Stimulated activated naive B cell treated with anti-CD40 and anti-IgM and Interleukin-4, amounts not matched to agents 10 μg/mL and 1 μg/mL and 100 μg/mL, for 72 hours (primary cell): ENCODE data around the gene ARHGAP19.

Source experiments
- ATAC-seq, 2 donors: fragments of 150-1000 bp; cut with Tn5 transposase; replicated peaks; 2 replicates each; pipeline ENCODE4 v1.10.0; 2021; ENCODE audit warnings: moderate library complexity in 1 of 2
- DNase-seq: peaks from one replicate; pipeline ENCODE4 v3.0.0; 2021
- H3K27ac Mint-ChIP-seq: one replicate; pipeline ENCODE4 v1.8.0; 2022; ENCODE audit warnings: mild to moderate bottlenecking, mixed read lengths
- H3K27me3 Mint-ChIP-seq, 2 donors: one replicate each; pipeline ENCODE4 v1.8.0; 2022; ENCODE audit warnings: mixed read lengths in 2 of 2
- H3K36me3 Mint-ChIP-seq, 2 donors: one replicate each; pipeline ENCODE4 v1.8.0; 2022; ENCODE audit warnings: mixed read lengths in 2 of 2, mild to moderate bottlenecking in 1 of 2
- H3K4me1 Mint-ChIP-seq, 2 donors: one replicate each; pipeline ENCODE4 v1.8.0; 2022; ENCODE audit warnings: mixed read lengths in 2 of 2, mild to moderate bottlenecking in 1 of 2
- H3K4me3 Mint-ChIP-seq, 2 donors: one replicate each; pipeline ENCODE4 v1.8.0; 2022; ENCODE audit warnings: mild to moderate bottlenecking in 2 of 2, mixed read lengths in 2 of 2, moderate library complexity in 1 of 2
- H3K9me3 Mint-ChIP-seq, 2 donors: one replicate each; pipeline ENCODE4 v1.8.0; 2022; ENCODE audit warnings: mixed read lengths in 2 of 2, mild to moderate bottlenecking in 1 of 2

Gene ARHGAP19

DNA sequence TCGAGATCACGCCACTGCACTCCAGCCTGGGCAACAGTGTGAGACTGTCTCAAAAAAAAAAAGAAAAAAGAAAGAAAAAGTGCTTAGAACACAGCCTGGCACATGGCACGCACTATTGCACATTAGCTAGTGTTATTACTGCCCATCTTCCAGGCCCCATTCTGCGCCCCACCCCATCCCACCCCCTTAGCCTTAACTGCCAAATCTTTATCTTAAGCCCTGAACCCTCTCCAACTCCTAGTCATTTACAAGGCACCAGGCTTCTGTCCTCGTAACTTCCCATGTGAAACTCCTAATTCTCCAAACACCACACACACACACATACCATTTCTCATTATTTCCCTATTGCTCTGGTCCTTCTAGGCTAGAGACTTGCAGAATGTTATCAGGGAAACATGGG is 37.3 kb upstream of the ARHGAP19 start:
- no peak for ATAC-seq
- Mint-ChIP-seq H3K4me1 (peaks cover 27 to 64% of the 10 kb centered on the region in 2 donors), H3K36me3 (peaks cover 7 to 24% of the 10 kb centered on the region in 2 donors), H3K9me3 (no peaks in the 10 kb centered on the region), H3K27ac (no peak overlapping the region), H3K27me3 (no peaks in the 10 kb centered on the region), H3K4me3 (no peak overlapping the region)
- no peak for DNase-seq

DNA sequence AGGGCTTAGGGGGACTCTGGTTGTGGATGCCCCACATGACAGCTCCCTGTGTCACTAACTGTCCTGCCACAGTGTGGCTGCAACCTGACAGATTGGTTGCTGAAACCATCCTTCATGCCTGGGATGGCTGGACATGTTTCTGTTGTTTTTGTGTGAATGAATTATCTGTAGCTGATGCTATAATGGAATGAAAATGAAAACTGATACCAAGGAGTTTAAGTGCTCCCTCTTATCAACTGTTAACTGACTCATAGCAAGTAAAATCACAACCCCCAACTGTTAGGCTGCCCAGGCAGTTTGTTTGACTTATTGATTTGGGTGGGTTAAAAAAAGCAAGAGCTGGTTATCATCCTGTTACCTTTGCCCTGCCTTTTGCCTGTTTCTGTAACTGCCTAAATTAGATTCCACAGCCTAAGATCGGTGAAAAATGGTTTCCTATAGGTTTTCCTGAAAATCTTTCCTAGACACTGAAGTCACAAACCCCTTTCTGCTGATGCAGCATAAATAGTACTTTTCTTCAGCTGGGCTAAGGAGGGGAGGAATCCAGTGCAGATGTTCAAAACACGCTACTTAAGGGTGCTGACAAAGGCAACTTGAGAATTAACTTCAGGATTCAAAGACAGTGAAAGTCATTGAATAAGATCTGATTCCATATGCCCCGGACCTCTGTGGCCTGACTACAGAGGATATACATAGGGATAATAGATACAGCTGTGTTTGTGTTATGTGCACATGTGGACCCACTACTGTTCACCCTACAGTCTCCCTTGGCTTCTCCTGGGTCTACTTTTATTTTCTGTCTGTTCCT is 36.4 kb upstream of the ARHGAP19 start:
- no peak for ATAC-seq
- peaks cover 7 to 24% of the 10 kb centered on the region in 2 donors for H3K36me3 Mint-ChIP-seq
- DNase-seq: no peak
- no peaks in the 10 kb centered on the region for H3K27me3 Mint-ChIP-seq
- H3K4me1 Mint-ChIP-seq: peaks cover 27 to 64% of the 10 kb centered on the region in 2 donors
- no peak overlapping the region for H3K4me3 Mint-ChIP-seq
- H3K9me3 Mint-ChIP-seq: no peaks in the 10 kb centered on the region
- H3K27ac Mint-ChIP-seq: peak overlapping the region; percentile 87

DNA sequence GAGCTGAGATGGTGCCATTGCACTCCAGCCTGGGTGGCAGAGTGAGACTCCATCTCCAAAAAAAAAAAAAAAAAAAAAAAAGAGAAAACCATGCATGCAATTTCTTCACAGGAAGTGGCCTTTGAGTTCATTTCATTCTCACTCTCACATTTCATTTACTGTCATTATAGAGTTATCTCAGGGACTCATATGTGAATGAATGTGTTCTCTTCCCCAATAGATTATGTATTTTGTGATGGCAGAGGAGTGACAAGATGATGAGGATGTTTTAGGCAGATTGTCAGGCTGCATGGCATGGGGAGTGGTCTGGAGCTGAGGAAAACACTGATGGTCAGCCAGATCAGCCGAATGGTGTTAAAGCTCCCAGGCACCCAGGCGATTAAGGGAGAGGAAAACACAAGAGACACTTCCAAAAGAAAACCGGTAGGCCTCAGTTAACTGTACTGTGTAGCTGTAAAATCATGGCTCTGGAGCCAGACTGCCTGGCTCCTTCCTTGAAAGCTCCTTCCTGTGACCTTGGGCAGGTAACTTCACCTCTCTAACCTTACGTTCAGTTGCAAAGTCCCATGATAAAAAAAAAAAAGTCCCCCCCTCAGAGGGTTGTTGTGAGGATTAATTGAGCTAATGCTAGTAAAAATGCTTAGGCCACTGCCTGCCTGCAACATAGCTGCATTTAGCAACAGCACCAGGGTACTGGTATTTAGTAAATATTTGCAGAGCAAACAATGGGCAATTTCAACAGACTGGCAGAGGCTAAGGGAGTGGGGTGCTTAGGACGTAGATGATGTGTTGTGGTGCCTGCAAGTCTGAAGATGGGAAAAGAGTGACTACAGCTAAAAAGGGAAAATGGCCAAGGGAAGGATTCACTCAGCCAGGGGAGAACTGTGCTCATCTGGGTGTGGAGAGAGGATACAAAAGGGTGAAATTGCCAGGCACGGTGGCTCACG is 35.2 kb upstream of the ARHGAP19 start:
- ATAC-seq: no peak
- H3K4me3 Mint-ChIP-seq: no peak overlapping the region
- peaks cover 7 to 16% of the 10 kb centered on the region in 2 donors for H3K36me3 Mint-ChIP-seq
- no peak for DNase-seq
- no peaks in the 10 kb centered on the region for H3K27me3 Mint-ChIP-seq
- peaks cover 19 to 52% of the 10 kb centered on the region in 2 donors for H3K4me1 Mint-ChIP-seq
- no peaks in the 10 kb centered on the region for H3K9me3 Mint-ChIP-seq
- no peak overlapping the region for H3K27ac Mint-ChIP-seq

DNA sequence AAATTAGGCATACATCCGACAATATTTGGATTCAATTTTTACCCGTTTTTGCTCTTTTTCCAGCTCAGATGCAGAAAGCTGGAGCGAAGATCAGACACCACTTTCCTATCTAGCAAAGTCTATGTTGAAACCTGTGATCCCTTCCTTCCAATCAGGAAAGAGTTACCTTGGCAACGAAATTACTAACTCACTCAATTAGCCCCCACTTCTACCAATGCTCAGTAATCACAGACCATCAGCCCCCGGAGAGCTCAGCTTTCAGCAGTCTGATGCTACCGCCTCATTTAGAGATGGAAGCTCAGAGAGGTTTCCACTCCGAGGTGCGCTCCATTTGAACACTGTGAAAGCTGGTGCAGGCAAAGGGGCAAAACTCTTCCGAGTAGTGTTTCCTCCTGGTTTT is 33.3 kb upstream of the ARHGAP19 start:
- Mint-ChIP-seq H3K27me3 (no peaks in the 10 kb centered on the region), H3K36me3 (peaks cover 5 to 13% of the 10 kb centered on the region in 2 donors), H3K4me3 (no peak overlapping the region), H3K4me1 (peaks cover 17 to 46% of the 10 kb centered on the region in 2 donors), H3K27ac (no peak overlapping the region), H3K9me3 (no peaks in the 10 kb centered on the region)
- DNase-seq: no peak
- no peak for ATAC-seq

DNA sequence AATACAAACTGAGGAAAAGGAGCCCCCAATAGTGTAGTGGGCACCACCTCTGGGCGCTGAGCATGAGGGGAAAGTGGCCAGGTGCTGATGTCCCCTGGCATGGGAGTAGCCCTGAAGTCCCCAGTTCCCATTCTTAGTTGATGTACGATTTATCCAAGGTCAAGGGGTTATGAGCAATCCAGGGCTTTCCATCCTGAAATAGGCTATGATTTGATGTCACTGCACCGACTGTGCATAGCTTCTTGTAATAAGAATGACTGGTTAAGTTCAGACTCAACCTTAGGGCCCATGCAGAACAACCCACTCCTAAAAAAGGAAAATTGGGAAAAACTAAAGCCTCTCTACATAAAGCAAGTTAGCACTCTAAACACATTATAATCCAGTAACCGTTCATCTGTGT is 31.1 kb upstream of the ARHGAP19 start:
- H3K4me1 Mint-ChIP-seq: peaks cover 23 to 43% of the 10 kb centered on the region in 2 donors
- DNase-seq (no peak), ATAC-seq (no peak)
- H3K27ac Mint-ChIP-seq: no peak overlapping the region
- no peak overlapping the region for H3K4me3 Mint-ChIP-seq
- H3K9me3 Mint-ChIP-seq: no peaks in the 10 kb centered on the region
- H3K27me3 Mint-ChIP-seq: no peaks in the 10 kb centered on the region
- H3K36me3 Mint-ChIP-seq: peaks cover 0 to 4% of the 10 kb centered on the region in 2 donors

DNA sequence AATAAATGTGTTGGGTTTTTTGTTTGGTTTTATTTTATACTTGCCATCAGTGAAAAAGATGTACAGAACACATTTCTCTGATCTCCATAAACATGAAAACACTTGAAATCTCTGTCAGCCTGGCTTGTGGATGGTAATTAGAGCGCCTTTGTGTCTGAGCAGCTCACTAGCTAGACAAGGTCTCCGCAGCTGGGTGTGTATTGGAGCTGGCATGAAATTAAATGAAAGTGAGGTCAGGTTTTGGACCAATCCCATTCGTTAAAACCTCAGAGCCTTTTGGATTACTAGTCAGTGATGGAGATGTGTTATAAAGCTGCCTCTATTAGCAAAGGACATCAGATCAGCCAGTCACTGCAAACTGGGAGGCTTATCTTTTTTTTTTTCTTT is 29.4 kb upstream of the ARHGAP19 start:
- no peak overlapping the region for H3K27ac Mint-ChIP-seq
- DNase-seq: no peak
- no peak overlapping the region for H3K4me3 Mint-ChIP-seq
- H3K4me1 Mint-ChIP-seq: peaks cover 22 to 38% of the 10 kb centered on the region in 2 donors
- H3K36me3 Mint-ChIP-seq: no peaks in the 10 kb centered on the region
- H3K27me3 Mint-ChIP-seq: no peaks in the 10 kb centered on the region
- no peak for ATAC-seq
- no peaks in the 10 kb centered on the region for H3K9me3 Mint-ChIP-seq

DNA sequence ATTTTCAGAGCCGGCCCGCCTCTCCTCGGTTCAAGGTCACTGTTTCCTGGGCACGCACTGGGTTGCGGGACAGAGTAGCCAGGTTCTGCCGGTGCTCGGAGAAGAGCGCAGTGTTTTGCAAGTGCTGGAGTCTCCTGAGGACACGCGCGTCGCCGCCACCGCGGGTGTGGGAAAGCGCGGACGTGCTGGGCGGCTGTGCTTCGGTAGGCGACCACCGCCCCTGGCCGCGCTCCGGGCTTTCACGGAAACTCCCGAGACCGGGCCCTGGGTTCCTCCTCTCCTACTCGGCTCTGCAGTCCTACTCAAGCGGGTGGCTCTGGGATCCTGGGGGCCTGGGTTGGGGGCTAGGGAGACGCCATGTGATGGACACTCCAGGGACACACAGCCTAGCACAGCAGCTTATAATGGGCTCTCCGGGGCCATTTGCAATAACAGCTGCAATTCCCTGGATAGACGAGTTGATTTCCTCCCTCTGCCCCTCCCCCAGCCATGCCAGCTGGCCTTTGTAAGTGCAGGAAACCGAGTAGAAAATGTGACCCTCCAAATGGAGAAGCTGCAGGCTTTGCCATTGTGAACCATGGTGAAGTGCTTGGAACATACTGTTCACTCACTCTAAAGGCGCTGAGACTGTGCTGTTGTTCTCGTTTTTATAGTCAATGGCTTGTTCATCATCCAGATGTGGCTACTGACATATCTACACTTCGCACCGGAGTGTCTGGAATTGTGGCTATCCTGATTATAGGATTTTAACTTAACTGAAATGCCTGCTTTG is 28.8 kb upstream of the ARHGAP19 start:
- H3K9me3 Mint-ChIP-seq: no peaks in the 10 kb centered on the region
- no peak for ATAC-seq

DNA sequence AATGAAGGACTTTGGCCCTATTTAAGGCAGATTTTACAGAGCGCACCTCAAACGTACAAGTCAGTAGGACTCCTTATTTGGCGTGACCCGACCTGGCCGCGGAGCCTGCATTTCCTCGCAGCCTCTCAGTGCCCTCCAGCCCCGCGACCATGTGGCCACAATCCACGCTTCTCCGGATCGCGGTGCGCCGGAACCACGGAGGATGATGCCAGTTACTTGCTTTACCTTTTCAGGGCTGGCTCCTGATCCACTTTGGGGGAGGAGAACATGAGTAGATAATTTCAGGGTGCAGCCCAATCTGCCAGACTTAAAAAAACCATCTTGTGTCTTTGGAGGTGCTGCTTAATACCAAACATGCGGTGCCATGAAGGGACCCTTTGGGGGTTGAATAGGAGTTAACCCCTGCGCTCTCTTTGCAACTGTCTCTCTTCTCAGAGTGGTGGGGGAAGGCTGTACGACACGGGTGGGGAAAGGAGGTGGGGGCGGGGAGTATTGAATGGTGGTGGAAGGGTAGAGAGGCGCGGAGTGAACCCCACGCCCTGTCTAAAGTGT is 28.1 kb upstream of the ARHGAP19 start:
- DNase-seq (no peak), ATAC-seq (peak; percentile 14)
- Mint-ChIP-seq H3K4me1 (peaks cover 19 to 30% of the 10 kb centered on the region in 2 donors), H3K9me3 (no peaks in the 10 kb centered on the region), H3K27ac (peak overlapping the region; percentile 92), H3K27me3 (no peaks in the 10 kb centered on the region), H3K36me3 (no peaks in the 10 kb centered on the region), H3K4me3 (peak overlapping the region; percentile 88 to 91)

More for the DNA sequence above, 28.8 kb upstream of the ARHGAP19 start:
- no peak for DNase-seq
- Mint-ChIP-seq H3K4me3 (peak overlapping the region; percentile 88 to 91), H3K27me3 (no peaks in the 10 kb centered on the region), H3K4me1 (peaks cover 22 to 34% of the 10 kb centered on the region in 2 donors), H3K27ac (peak overlapping the region; percentile 92), H3K36me3 (no peaks in the 10 kb centered on the region)

DNA sequence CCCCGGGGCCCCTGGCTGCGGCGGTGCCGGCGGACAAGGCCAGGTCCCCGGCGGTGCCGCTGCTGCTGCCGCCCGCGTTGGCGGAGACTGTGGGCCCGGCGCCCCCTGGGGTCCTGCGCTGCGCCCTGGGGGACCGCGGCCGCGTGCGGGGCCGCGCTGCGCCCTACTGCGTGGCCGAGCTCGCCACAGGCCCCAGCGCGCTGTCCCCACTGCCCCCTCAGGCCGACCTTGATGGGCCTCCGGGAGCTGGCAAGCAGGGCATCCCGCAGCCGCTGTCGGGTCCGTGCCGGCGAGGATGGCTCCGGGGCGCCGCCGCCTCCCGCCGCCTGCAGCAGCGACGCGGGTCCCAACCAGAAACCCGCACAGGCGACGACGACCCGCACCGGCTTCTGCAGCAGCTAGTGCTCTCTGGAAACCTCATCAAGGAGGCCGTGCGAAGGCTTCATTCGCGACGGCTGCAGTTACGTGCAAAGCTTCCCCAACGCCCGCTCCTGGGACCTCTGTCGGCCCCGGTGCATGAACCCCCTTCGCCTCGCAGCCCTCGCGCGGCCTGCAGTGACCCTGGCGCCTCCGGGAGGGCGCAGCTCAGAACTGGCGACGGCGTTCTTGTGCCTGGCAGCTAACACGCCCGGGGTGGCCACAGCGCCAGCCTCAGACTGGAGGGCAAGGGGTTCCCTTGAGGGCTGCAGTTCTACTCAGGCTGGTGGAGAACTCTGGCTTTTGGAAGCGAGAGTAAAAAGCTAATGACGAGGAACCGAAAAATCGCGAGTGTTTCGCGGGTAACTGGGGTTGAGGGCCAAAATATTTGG is 27.4 kb upstream of the ARHGAP19 start:
- no peaks in the 10 kb centered on the region for H3K9me3 Mint-ChIP-seq
- H3K27me3 Mint-ChIP-seq: no peaks in the 10 kb centered on the region
- peak; percentile 63 for DNase-seq

DNA sequence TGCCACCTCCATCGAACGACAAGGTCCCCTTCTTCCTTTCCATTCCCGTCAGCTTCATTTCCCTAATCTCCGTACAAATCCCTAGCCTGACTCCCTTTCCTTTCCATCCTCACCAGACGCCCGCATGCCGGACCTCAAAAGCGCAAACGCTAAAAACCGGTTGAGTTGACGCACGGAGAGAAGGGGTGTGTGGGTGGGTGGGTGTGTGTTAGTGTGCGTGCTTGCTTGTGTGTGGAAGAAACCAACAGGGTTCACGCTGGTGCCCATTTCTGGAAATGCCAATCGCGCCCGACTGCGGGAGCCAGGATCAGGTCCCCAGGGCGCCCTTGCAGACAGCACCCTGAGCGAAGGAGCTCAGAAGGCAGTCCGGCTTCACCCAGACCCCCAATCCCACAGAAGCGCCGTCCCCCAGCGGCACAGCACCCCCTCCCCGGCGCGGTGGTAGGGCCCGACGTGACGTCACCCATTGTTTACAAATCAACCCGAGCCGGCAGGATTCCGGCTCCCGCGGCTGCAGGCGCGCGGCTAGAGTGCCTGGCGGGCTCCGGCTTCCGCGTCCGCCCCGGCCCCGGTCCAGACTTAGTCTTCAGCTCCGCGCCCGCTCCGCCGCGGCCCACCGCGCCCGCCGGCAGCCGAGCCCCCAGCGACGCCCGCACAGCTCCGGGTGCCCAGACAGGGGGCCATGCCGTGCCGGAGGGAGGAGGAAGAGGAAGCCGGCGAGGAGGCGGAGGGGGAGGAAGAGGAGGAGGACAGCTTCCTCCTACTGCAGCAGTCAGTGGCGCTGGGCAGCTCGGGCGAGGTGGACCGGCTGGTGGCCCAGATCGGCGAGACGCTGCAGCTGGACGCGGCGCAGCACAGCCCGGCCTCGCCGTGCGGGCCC is 26.6 kb upstream of the ARHGAP19 start, which contains the start of gene FRAT1:
Gene FRAT1, plus strand, starts transcription at position 500 of the 880 bp plus-strand sequence. Its CDS starts 183 bp downstream, at position 683.
- H3K9me3 Mint-ChIP-seq: no peaks in the 10 kb centered on the region
- H3K27ac Mint-ChIP-seq: peak within 1 kb of the TSS; percentile 100
- no peaks in the 10 kb centered on the region for H3K36me3 Mint-ChIP-seq
- peaks cover 19 to 30% of the 10 kb centered on the region in 2 donors for H3K4me1 Mint-ChIP-seq
- peak within 1 kb of the TSS; percentile 88 to 94 for H3K4me3 Mint-ChIP-seq
- DNase-seq (peak; percentile 83), ATAC-seq (peak; percentile 71 to 79)
- H3K27me3 Mint-ChIP-seq: no peaks in the 10 kb centered on the region

More for the DNA sequence above, 27.4 kb upstream of the ARHGAP19 start:
- Mint-ChIP-seq H3K4me3 (peak overlapping the region; percentile 88 to 91), H3K27ac (peak overlapping the region; percentile 92), H3K36me3 (no peaks in the 10 kb centered on the region), H3K4me1 (peaks cover 19 to 30% of the 10 kb centered on the region in 2 donors)
- peak; percentile 64 to 66 for ATAC-seq

DNA sequence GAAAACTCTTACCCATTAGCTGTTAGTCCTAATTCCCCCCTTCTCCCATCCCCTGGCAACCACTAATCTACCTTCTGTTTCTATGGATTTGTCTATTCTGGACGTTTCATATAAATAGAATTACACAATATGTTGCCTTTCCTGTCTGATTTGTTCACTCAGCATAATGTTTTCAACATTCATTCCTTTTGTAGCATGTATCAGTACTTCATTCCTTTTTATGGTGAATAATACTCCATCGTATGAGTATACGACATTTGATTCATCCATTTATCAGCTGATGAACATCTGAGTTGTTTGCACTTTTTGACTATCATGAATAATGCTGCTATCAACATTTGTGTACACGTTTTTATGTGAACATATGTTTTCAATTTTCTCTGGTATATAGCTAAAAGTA is 22.2 kb upstream of the ARHGAP19 start:
- Mint-ChIP-seq H3K4me1 (peaks cover 4 to 12% of the 10 kb centered on the region in 2 donors), H3K27ac (no peak overlapping the region), H3K9me3 (no peaks in the 10 kb centered on the region), H3K36me3 (no peaks in the 10 kb centered on the region), H3K4me3 (no peak overlapping the region), H3K27me3 (no peaks in the 10 kb centered on the region)
- DNase-seq (no peak), ATAC-seq (no peak)

DNA sequence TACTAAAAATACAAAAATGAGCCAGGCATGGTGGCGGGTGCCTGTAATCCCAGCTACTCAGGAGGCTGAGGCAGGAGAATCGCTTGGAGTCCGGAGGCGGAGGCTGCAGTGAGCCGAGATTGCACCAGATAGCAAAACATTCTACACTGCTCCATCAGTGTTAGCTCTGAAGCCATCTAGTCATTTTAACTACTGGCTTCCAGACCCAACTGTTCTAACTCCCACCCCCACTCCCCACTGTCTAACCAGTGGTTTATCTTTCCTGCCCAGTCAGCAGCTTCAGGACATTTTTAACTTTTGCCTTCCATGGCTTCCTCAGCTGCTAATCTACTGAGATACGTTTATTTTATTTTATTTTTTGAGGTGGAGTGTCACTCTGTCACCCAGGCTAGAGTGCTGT is 20.5 kb upstream of the ARHGAP19 start:
- Mint-ChIP-seq H3K27me3 (no peaks in the 10 kb centered on the region), H3K4me3 (no peak overlapping the region), H3K9me3 (no peaks in the 10 kb centered on the region), H3K4me1 (peaks cover 0 to 2% of the 10 kb centered on the region in 2 donors), H3K27ac (no peak overlapping the region), H3K36me3 (no peaks in the 10 kb centered on the region)
- ATAC-seq (no peak), DNase-seq (no peak)
